Measurements from ENCODE around the gene FEZ2.
A peak's percentile ranks its signal among the peaks of the same experiment; 100 is the strongest.

The FEZ2 gene

GRCh38 chr2:36530178-36530982 is 67.6 kb downstream of the FEZ2 start:
- no peak for DNase-seq (ENCODE audit: low read depth in 2 of 2)

- no peak for DNase-seq (ENCODE audit: low read depth in 2 of 2)
These were observed 69.1 kb downstream of the FEZ2 start for GRCh38 chr2:36528766-36529392.

- no peak for DNase-seq (ENCODE audit: low read depth in 2 of 2)
These were observed 69.7 kb downstream of the FEZ2 start for GRCh38 chr2:36528274-36528673.

- no peak for DNase-seq (ENCODE audit: low read depth in 2 of 2)
These were observed 71.7 kb downstream of the FEZ2 start for GRCh38 chr2:36526226-36526625.

GRCh38 chr2:36525245-36525644 is 72.7 kb downstream of the FEZ2 start:
- no peak for DNase-seq (ENCODE audit: low read depth in 2 of 2)

- no peak for DNase-seq (ENCODE audit: low read depth in 2 of 2)
These were observed 74.8 kb downstream of the FEZ2 start for GRCh38 chr2:36523153-36523552.

- no peak for DNase-seq (ENCODE audit: low read depth in 2 of 2)
These were observed 77.5 kb downstream of the FEZ2 start for GRCh38 chr2:36520431-36520830.

GRCh38 chr2:36516136-36516870 is 81.7 kb downstream of the FEZ2 start:
- no peak for DNase-seq (ENCODE audit: low read depth in 2 of 2)

- DNase-seq (ENCODE audit: low read depth in 2 of 2): no peak
These were observed 82.4 kb downstream of the FEZ2 start for GRCh38 chr2:36515538-36515937.

GRCh38 chr2:36513661-36514060 is 84.3 kb downstream of the FEZ2 start:
- no peak for DNase-seq (ENCODE audit: low read depth in 2 of 2)

GRCh38 chr2:36512705-36513104 is 85.3 kb downstream of the FEZ2 start:
- no peak for DNase-seq (ENCODE audit: low read depth in 2 of 2)

- no peak for DNase-seq (ENCODE audit: low read depth in 2 of 2)
These were observed 85.9 kb downstream of the FEZ2 start for GRCh38 chr2:36511858-36512603.

- DNase-seq (ENCODE audit: low read depth in 2 of 2): no peak
These were observed 88.9 kb downstream of the FEZ2 start for GRCh38 chr2:36509075-36509474.

GRCh38 chr2:36507408-36507812 is 90.6 kb downstream of the FEZ2 start:
- DNase-seq (ENCODE audit: low read depth in 2 of 2): peak in 1 of 2 donors; percentile 10
